Nephron progenitor cell (in vitro differentiated cells): ENCODE measurements around the gene SCO1.

Experiments used
- DNase-seq: peaks from one replicate; pipeline ENCODE4 v3.0.0; 2021
- H3K27ac Mint-ChIP-seq: 2 replicates; pipeline ENCODE4 v1.8.0; 2021; ENCODE audit warnings: mild to moderate bottlenecking, moderate library complexity, mixed read lengths
- H3K27me3 Mint-ChIP-seq: 2 replicates; pipeline ENCODE4 v1.8.0; 2021; ENCODE audit warnings: mild to moderate bottlenecking, low read depth, mixed read lengths; ENCODE audit not compliant: poor library complexity
- H3K36me3 Mint-ChIP-seq: 2 replicates; pipeline ENCODE4 v1.8.0; 2021; ENCODE audit warnings: low read depth, mixed read lengths
- H3K4me1 Mint-ChIP-seq: 2 replicates; pipeline ENCODE4 v1.8.0; 2021; ENCODE audit warnings: mixed read lengths
- H3K4me3 Mint-ChIP-seq: 2 replicates; pipeline ENCODE4 v1.8.0; 2021; ENCODE audit warnings: mild to moderate bottlenecking, moderate library complexity, mixed read lengths
- H3K9me3 Mint-ChIP-seq: 2 replicates; pipeline ENCODE4 v1.8.0; 2021; ENCODE audit warnings: mild to moderate bottlenecking, moderate library complexity, mixed read lengths
- CTCF ChIP-seq: fragments of 200-600 bp; sonication (generic); IDR thresholded peaks from 2 replicates; pipeline ENCODE4 v1.5.0; 2021; ENCODE audit warnings: antibody characterized with exemption

The SCO1 gene

GRCh38 chr17:10657879-10658278 lies 39.5 kb downstream of the SCO1 start:
- Mint-ChIP-seq H3K4me3 (no peak overlapping the region), H3K27me3 (peaks cover 3% of the 10 kb centered on the region), H3K9me3 (no peaks in the 10 kb centered on the region), H3K4me1 (peaks cover 25% of the 10 kb centered on the region), H3K27ac (no peak overlapping the region), H3K36me3 (peaks cover 10% of the 10 kb centered on the region)
- no peak for TF ChIP-seq CTCF
- DNase-seq, result no peak

- no peak for TF ChIP-seq CTCF
- H3K27me3 Mint-ChIP-seq, result peaks cover 3% of the 10 kb centered on the region
- no peaks in the 10 kb centered on the region for H3K9me3 Mint-ChIP-seq
- no peak for DNase-seq
- H3K4me1 Mint-ChIP-seq, result peaks cover 25% of the 10 kb centered on the region
- H3K36me3 Mint-ChIP-seq, result peaks cover 10% of the 10 kb centered on the region
- H3K4me3 Mint-ChIP-seq, result no peak within 1 kb of the TSS
- no peak within 1 kb of the TSS for H3K27ac Mint-ChIP-seq
These were observed 40.2 kb downstream of the SCO1 start, which contains the start of gene MYH3 for GRCh38 chr17:10657148-10657547. MYH3 (minus strand) TSS chr17:10657309; CDS start chr17:10655064, 2,245 bp downstream.

GRCh38 chr17:10653987-10654386 lies 43.3 kb downstream of the SCO1 start:
- Mint-ChIP-seq H3K27ac (no peak overlapping the region), H3K36me3 (no peaks in the 10 kb centered on the region), H3K4me1 (peaks cover 25% of the 10 kb centered on the region), H3K9me3 (no peaks in the 10 kb centered on the region), H3K4me3 (no peak overlapping the region), H3K27me3 (peaks cover 3% of the 10 kb centered on the region)
- no peak for DNase-seq
- no peak for TF ChIP-seq CTCF

GRCh38 chr17:10652984-10653659 lies 44.2 kb downstream of the SCO1 start:
- Mint-ChIP-seq H3K36me3 (no peaks in the 10 kb centered on the region), H3K27me3 (peaks cover 3% of the 10 kb centered on the region), H3K4me3 (no peak overlapping the region), H3K4me1 (peaks cover 28% of the 10 kb centered on the region), H3K9me3 (no peaks in the 10 kb centered on the region), H3K27ac (no peak overlapping the region)
- DNase-seq, result no peak
- TF ChIP-seq CTCF, result no peak

- Mint-ChIP-seq H3K36me3 (no peaks in the 10 kb centered on the region), H3K9me3 (no peaks in the 10 kb centered on the region), H3K4me1 (peaks cover 20% of the 10 kb centered on the region), H3K27me3 (peaks cover 3% of the 10 kb centered on the region), H3K27ac (no peak overlapping the region), H3K4me3 (no peak overlapping the region)
- no peak for DNase-seq
- TF ChIP-seq CTCF, result no peak
These were observed 45.4 kb downstream of the SCO1 start for GRCh38 chr17:10651927-10652326.

- Mint-ChIP-seq H3K27me3 (peaks cover 9% of the 10 kb centered on the region), H3K9me3 (no peaks in the 10 kb centered on the region), H3K4me3 (no peak overlapping the region), H3K4me1 (peaks cover 17% of the 10 kb centered on the region), H3K27ac (no peak overlapping the region), H3K36me3 (no peaks in the 10 kb centered on the region)
- no peak for TF ChIP-seq CTCF
- DNase-seq, result no peak
These were observed 47.7 kb downstream of the SCO1 start for GRCh38 chr17:10649602-10650001.
